Spleen (tissue), 11 donors: ENCODE measurements around the gene TMOD2. TPM values are rescaled to one million over a fixed set of nuclear protein-coding genes. Genes with fewer than 3 reads are reported as not detected.
"Not testable (repeated sequence)": the region's sequence is repeated elsewhere in the genome, so short reads cannot be mapped to it uniquely, and the experiment has no call there.

Experiments
- DNase-seq: peaks from one replicate; pipeline ENCODE4 v3.0.0-alpha.2; 2020
- H3K27ac ChIP-seq, 8 donors: fragments of 200-600 bp; sonication (generic) in 7 of 8; 1 replicate in 4 of 8; 2 replicates in 4 of 8; pipeline versions ENCODE4 v1.5.0 to v1.8.0; 2016 to 2021; ENCODE audit warnings: inconsistent platforms in 4 of 8, mild to moderate bottlenecking in 4 of 8, moderate library complexity in 1 of 8
- H3K27me3 ChIP-seq, 7 donors: fragments of 200-600 bp; sonication (generic) in 6 of 7; replicated peaks in 1 of 7; 1 replicate in 4 of 7; 2 replicates in 3 of 7; pipeline versions ENCODE4 v1.5.0 to v1.8.0; 2016 to 2021; ENCODE audit warnings: inconsistent platforms in 3 of 7, mild to moderate bottlenecking in 1 of 7
- H3K36me3 ChIP-seq, 6 donors: fragments of 200-600 bp; sonication (generic) in 5 of 6; 1 replicate in 4 of 6; 2 replicates in 2 of 6; pipeline versions ENCODE4 v1.5.0 to v1.8.0; 2016 to 2021; ENCODE audit warnings: inconsistent platforms in 2 of 6
- H3K4me1 ChIP-seq, 6 donors: fragments of 200-600 bp; sonication (generic) in 5 of 6; 1 replicate in 3 of 6; 2 replicates in 3 of 6; pipeline versions ENCODE4 v1.5.0 to v1.8.0; 2016 to 2021; ENCODE audit warnings: inconsistent platforms in 3 of 6
- H3K4me3 ChIP-seq, 8 donors: fragments of 200-600 bp; sonication (generic) in 7 of 8; 1 replicate in 4 of 8; 2 replicates in 4 of 8; pipeline versions ENCODE4 v1.5.0 to v1.8.0; 2016 to 2021; ENCODE audit warnings: inconsistent platforms in 4 of 8, mild to moderate bottlenecking in 4 of 8, moderate library complexity in 2 of 8
- H3K9me3 ChIP-seq, 8 donors: fragments of 200-600 bp; sonication (generic) in 7 of 8; 1 replicate in 4 of 8; 2 replicates in 4 of 8; pipeline versions ENCODE4 v1.5.0 to v1.8.0; 2016 to 2021; ENCODE audit warnings: inconsistent platforms in 4 of 8
- CTCF ChIP-seq, 11 experiments: fragments of 200-600 bp in 7 of 11; fragments of 450-650 bp in 4 of 11; sonication (generic) in 4 of 11; IDR thresholded peaks in 8 of 11; conservative IDR thresholded peaks in 3 of 11; 1 replicate in 7 of 11; 2 replicates in 4 of 11; pipeline versions ENCODE4 v1.4.0 to v1.8.0; 2016 to 2021; ENCODE audit warnings: antibody characterized with exemption in 11 of 11, inconsistent platforms in 4 of 11, mild to moderate bottlenecking in 1 of 11
- POLR2A ChIP-seq, 3 donors: fragments of 450-650 bp; IDR thresholded peaks; one replicate each; pipeline ENCODE4 v1.5.1; 2017; ENCODE audit warnings: antibody characterized with exemption in 3 of 3, mild to moderate bottlenecking in 1 of 3
- POLR2AphosphoS5 ChIP-seq, 3 donors: sonication (generic); formaldehyde crosslinking; IDR thresholded peaks; one replicate each; pipeline ENCODE4 v1.5.1; 2017; ENCODE audit warnings: antibody characterized with exemption in 3 of 3
- WGBS, 5 donors: extraction: QIAGEN DNeasy Blood & Tissue Kit in 3 of 5; methylation state at CpG; one replicate each; pipeline versions ENCODE4 v1.1.5 to v1.1.7; 2013 to 2018; 5-methylcytosine and 5-hydroxymethylcytosine counted together
- intact Hi-C: fragments of 100-400 bp; cut with DNase I; formaldehyde crosslinking; loops from one replicate; pipeline ENCODE4 v1.15.0; 2023; ENCODE audit warnings: low total_unique reads
- polyA plus RNA-seq, 3 donors: library from polyadenylated mRNA; stranded (reverse); fragments of 200-250 nt; gene quantifications; one replicate each; pipeline ENCODE4 v1.2.1, GENCODE V29; 2013
- total RNA-seq, 7 donors: library from RNA; depleted of rRNA in 3 of 7; stranded (reverse); fragments of >200 nt in 3 of 7; fragmentation: NEBNext Ultra II Directional in 4 of 7; extraction: Animal tissue kit (Norgen Biotek cat#: 25700) in 4 of 7; gene quantifications; one replicate each; pipeline versions ENCODE4 v1.1.0 to v1.2.1, GENCODE V29; 2016 to 2021
- donor health status: healthy with polysubstance abuse.
- donor health status: DM: no; HTN: no; CAD: no; lungs with moderate emphysema.
- donor health status: DM: no; HTN: no; CAD: no.
- donor health status: Bipolar disorder and iron deficiency.
- donor health status: healthy.
- donor health status: DM: no; HTN: no; CAD: no.
- donor health status: DM: yes; HTN: yes; CAD: no.

Gene TMOD2
- total and polyA plus RNA-seq, 10 donors = 1.3 to 21.1 (median 14.2) TPM

- WGBS, 5 donors = 93 to 98% (median 96%) methylated on average over 3 of the region's 3 CpGs
- no peak overlapping the region for H3K27ac ChIP-seq
- no peak overlapping the region for H3K4me3 ChIP-seq
- DNase-seq = no peak
- TF ChIP-seq POLR2AphosphoS5 (IDR thresholded peaks at IDR 0.05) = no peak
- TF ChIP-seq POLR2A (IDR thresholded peaks at IDR 0.05) = no peak
- TF ChIP-seq CTCF (IDR thresholded peaks at IDR 0.05 in 8 of 11, conservative IDR thresholded peaks at IDR 0.05 in 3 of 11) = no peak
- H3K9me3 ChIP-seq = no peaks in the 10 kb centered on the region
- H3K27me3 ChIP-seq = no peaks in the 10 kb centered on the region
- intact Hi-C loops = no loop called here
- no peaks in the 10 kb centered on the region for H3K4me1 ChIP-seq
- H3K36me3 ChIP-seq = peaks cover 3 to 89% (median 24%) of the 10 kb centered on the region in 6 donors
Observed at GRCh38 chr15:51783967-51784366, 32.6 kb downstream of the TMOD2 start.

GRCh38 chr15:51787130-51787529 lies 35.7 kb downstream of the TMOD2 start:
- WGBS, 5 donors = 96 to 99% (median 96%) methylated on average over 11 of the region's 11 CpGs
- peaks cover 3 to 58% (median 24%) of the 10 kb centered on the region in 6 donors for H3K36me3 ChIP-seq
- intact Hi-C loops = not testable (repeated sequence)

GRCh38 chr15:51792474-51792873 lies 41.1 kb downstream of the TMOD2 start:
- H3K27me3 ChIP-seq, H3K36me3 ChIP-seq, H3K9me3 ChIP-seq, H3K27ac ChIP-seq, DNase-seq, H3K4me3 ChIP-seq, intact Hi-C loops, H3K4me1 ChIP-seq: not testable (repeated sequence)
- WGBS, 5 donors = 94 to 100% (median 98%) methylated on average over 4 of the region's 4 CpGs

More at GRCh38 chr15:51787130-51787529, 35.7 kb downstream of the TMOD2 start:
- H3K4me3 ChIP-seq, H3K27ac ChIP-seq, H3K4me1 ChIP-seq, H3K27me3 ChIP-seq, H3K9me3 ChIP-seq, DNase-seq: not testable (repeated sequence)

GRCh38 chr15:51793521-51794305 lies 42.3 kb downstream of the TMOD2 start:
- Histone ChIP-seq H3K4me3 (no peak overlapping the region), H3K27me3 (no peaks in the 10 kb centered on the region), H3K27ac (no peak overlapping the region), H3K9me3 (peaks cover 0 to 8% (median 0%) of the 10 kb centered on the region in 8 donors), H3K4me1 (no peaks in the 10 kb centered on the region), H3K36me3 (peaks cover 0 to 8% (median 3%) of the 10 kb centered on the region in 6 donors)
- WGBS, 5 donors = 78 to 86% (median 81%) methylated on average over 4 of the region's 4 CpGs
- intact Hi-C loops = no loop called here
- no peak for TF ChIP-seq POLR2AphosphoS5 (IDR thresholded peaks at IDR 0.05)
- TF ChIP-seq POLR2A (IDR thresholded peaks at IDR 0.05) = no peak
- TF ChIP-seq CTCF (IDR thresholded peaks at IDR 0.05 in 8 of 11, conservative IDR thresholded peaks at IDR 0.05 in 3 of 11) = no peak
- no peak for DNase-seq

GRCh38 chr15:51796847-51797401 lies 45.5 kb downstream of the TMOD2 start:
- DNase-seq = no peak
- Histone ChIP-seq H3K27me3 (no peaks in the 10 kb centered on the region), H3K36me3 (peaks cover 0 to 28% (median 9%) of the 10 kb centered on the region in 6 donors), H3K4me3 (no peak overlapping the region), H3K9me3 (peaks cover 0 to 5% (median 0%) of the 10 kb centered on the region in 8 donors), H3K4me1 (peaks cover 0 to 7% (median 2%) of the 10 kb centered on the region in 6 donors), H3K27ac (no peak overlapping the region)
- intact Hi-C loops = no loop called here
- 89 to 97% (median 93%) methylated on average over 10 of the region's 10 CpGs for WGBS, 5 donors
- TF ChIP-seq POLR2A (IDR thresholded peaks at IDR 0.05) (no peak), POLR2AphosphoS5 (IDR thresholded peaks at IDR 0.05) (no peak), CTCF (IDR thresholded peaks at IDR 0.05 in 8 of 11, conservative IDR thresholded peaks at IDR 0.05 in 3 of 11) (no peak)
